Ovary (tissue), 3 donors: ENCODE measurements around the gene GABRR2.

Source experiments
- POLR2A ChIP-seq: fragments of 450-650 bp; IDR thresholded peaks from one replicate; pipeline ENCODE4 v1.6.1; 2017; ENCODE audit warnings: antibody characterized with exemption, mild to moderate bottlenecking, moderate library complexity
- TF ChIP-seq, protein P1 (sequence below), 3 donors: fragments of 450-650 bp in 2 of 3; fragments of 200-600 bp in 1 of 3; IDR thresholded peaks; one replicate each; pipeline versions ENCODE4 v1.5.1 to v1.8.0; 2016 to 2022; ENCODE audit warnings: antibody characterized with exemption in 3 of 3, mild to moderate bottlenecking in 1 of 3
- donor health status: DM: no; HTN: no; CAD: no.

DNA sequence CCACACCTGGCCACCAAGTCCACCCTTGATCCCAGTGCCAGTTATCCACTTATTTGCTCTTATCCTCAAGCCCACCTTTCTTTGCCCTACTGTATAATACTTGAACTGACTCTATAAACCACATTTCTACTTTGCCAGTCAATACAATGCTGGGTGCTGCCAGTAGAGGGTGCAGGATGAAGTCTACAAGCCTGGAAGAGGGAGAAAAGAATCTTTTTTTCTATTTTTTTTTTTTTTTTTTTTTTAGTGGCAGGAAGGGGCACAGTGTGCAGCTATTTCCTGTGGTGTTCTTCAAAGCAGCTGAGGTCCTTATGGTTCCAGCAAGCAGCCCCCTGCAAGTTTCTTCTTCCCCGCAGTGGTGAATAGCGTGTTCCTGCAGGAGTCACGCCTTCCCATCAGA, 75.8 kb downstream of the GABRR2 start:
- TF ChIP-seq, protein P1, sequence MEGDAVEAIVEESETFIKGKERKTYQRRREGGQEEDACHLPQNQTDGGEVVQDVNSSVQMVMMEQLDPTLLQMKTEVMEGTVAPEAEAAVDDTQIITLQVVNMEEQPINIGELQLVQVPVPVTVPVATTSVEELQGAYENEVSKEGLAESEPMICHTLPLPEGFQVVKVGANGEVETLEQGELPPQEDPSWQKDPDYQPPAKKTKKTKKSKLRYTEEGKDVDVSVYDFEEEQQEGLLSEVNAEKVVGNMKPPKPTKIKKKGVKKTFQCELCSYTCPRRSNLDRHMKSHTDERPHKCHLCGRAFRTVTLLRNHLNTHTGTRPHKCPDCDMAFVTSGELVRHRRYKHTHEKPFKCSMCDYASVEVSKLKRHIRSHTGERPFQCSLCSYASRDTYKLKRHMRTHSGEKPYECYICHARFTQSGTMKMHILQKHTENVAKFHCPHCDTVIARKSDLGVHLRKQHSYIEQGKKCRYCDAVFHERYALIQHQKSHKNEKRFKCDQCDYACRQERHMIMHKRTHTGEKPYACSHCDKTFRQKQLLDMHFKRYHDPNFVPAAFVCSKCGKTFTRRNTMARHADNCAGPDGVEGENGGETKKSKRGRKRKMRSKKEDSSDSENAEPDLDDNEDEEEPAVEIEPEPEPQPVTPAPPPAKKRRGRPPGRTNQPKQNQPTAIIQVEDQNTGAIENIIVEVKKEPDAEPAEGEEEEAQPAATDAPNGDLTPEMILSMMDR (IDR thresholded peaks at IDR 0.05): no peak
- no peak for TF ChIP-seq POLR2A
